Fibroblast of the conjunctiva (primary cell): ENCODE data around the gene NECAP2.
A peak's percentile ranks its signal among the peaks of the same experiment; 100 is the strongest.

ENCODE experiments used
- DNase-seq: peaks from one replicate; pipeline ENCODE4 v3.0.0-alpha.2; 2010; ENCODE audit warnings: low read depth

NECAP2 gene

GRCh38 chr1:16440470-16441281, at the start of gene NECAP2:
Gene NECAP2, plus strand, starts transcription at chr1:16440724. Its CDS starts 38 bp downstream, at chr1:16440762.
- DNase-seq: peak; percentile 84

- no peak for DNase-seq
These were observed 49.1 kb upstream of the NECAP2 start for GRCh38 chr1:16391411-16391810.

GRCh38 chr1:16392740-16393569, 47.6 kb upstream of the NECAP2 start:
- no peak for DNase-seq

GRCh38 chr1:16393570-16394521, 46.7 kb upstream of the NECAP2 start:
- no peak for DNase-seq

GRCh38 chr1:16394977-16395376, 45.5 kb upstream of the NECAP2 start:
- DNase-seq: no peak

- peak; percentile 72 for DNase-seq
These were observed 43.9 kb upstream of the NECAP2 start for GRCh38 chr1:16396591-16396990.

- no peak for DNase-seq
These were observed 43.4 kb upstream of the NECAP2 start for GRCh38 chr1:16397120-16397519.

- no peak for DNase-seq
These were observed 42.1 kb upstream of the NECAP2 start for GRCh38 chr1:16398371-16398953.

- no peak for DNase-seq
These were observed 37.8 kb upstream of the NECAP2 start for GRCh38 chr1:16402742-16403141.

GRCh38 chr1:16405441-16405840, 35.1 kb upstream of the NECAP2 start:
- no peak for DNase-seq

- no peak for DNase-seq
These were observed 33.7 kb upstream of the NECAP2 start for GRCh38 chr1:16406868-16407267.

- no peak for DNase-seq
These were observed 30.9 kb upstream of the NECAP2 start for GRCh38 chr1:16409536-16410152.

- no peak for DNase-seq
These were observed 29.7 kb upstream of the NECAP2 start for GRCh38 chr1:16410803-16411202.

- DNase-seq: no peak
These were observed 27.3 kb upstream of the NECAP2 start for GRCh38 chr1:16413191-16413590.

GRCh38 chr1:16418823-16419425, 21.6 kb upstream of the NECAP2 start:
- DNase-seq: no peak

GRCh38 chr1:16420424-16421118, 20.0 kb upstream of the NECAP2 start:
- DNase-seq: no peak

GRCh38 chr1:16421201-16421600, 19.3 kb upstream of the NECAP2 start:
- DNase-seq: no peak

- DNase-seq: no peak
These were observed 18.5 kb upstream of the NECAP2 start for GRCh38 chr1:16422041-16422440.

GRCh38 chr1:16425125-16426025, 15.1 kb upstream of the NECAP2 start:
- DNase-seq: no peak
